ENCODE results near the gene LPP.

DNA sequence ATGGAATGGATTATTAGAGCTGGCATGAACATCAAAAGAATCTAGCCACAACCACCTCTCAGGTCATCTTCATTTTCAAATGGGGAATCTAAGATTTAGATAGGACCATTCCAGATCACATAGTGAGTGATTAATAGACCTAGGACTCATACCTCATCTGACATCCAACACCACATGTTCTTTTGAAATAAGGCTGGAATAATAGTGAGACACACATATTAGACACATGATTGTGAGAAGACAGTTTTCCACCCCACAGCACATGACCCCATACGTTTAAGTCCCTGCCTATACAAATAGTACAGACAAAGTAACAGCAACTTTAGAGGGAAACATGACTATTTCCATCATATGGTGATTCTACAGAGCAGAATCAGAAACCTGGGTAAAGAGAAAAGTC, 673.1 kb downstream of the LPP start:
- TF ChIP-seq EZH2 (IDR thresholded peaks at IDR 0.05; ENCODE audit: low read length, unreplicated experiment) (no peak), EZH2phosphoT487 (IDR thresholded peaks at IDR 0.05; ENCODE audit: borderline replicate concordance, low read length) (no peak)
- TF ChIP-seq, protein P1, sequence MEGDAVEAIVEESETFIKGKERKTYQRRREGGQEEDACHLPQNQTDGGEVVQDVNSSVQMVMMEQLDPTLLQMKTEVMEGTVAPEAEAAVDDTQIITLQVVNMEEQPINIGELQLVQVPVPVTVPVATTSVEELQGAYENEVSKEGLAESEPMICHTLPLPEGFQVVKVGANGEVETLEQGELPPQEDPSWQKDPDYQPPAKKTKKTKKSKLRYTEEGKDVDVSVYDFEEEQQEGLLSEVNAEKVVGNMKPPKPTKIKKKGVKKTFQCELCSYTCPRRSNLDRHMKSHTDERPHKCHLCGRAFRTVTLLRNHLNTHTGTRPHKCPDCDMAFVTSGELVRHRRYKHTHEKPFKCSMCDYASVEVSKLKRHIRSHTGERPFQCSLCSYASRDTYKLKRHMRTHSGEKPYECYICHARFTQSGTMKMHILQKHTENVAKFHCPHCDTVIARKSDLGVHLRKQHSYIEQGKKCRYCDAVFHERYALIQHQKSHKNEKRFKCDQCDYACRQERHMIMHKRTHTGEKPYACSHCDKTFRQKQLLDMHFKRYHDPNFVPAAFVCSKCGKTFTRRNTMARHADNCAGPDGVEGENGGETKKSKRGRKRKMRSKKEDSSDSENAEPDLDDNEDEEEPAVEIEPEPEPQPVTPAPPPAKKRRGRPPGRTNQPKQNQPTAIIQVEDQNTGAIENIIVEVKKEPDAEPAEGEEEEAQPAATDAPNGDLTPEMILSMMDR (conservative IDR thresholded peaks at IDR 0.05; ENCODE audit: low read depth, low read length), result no peak

Measured in PC-3 (cell line).